DOHH2 (cell line): ENCODE measurements around the gene ACOT12.

Experiments
- H3F3A ChIP-seq: fragments of 200-600 bp; sonication (generic), shearing (Covaris generic); 2 replicates; pipeline ENCODE4 v1.6.0; 2016; ENCODE audit warnings: antibody characterized with exemption, mild to moderate bottlenecking; ENCODE audit not compliant: control insufficient read depth, insufficient read depth
- H3K27ac ChIP-seq: fragments of 200-600 bp; sonication (generic); 2 replicates; pipeline ENCODE4 v1.5.1; 2014; ENCODE audit warnings: low read depth, mild to moderate bottlenecking, low read length, moderate library complexity
- H3K27me3 ChIP-seq: fragments of 200-600 bp; sonication (generic); 2 replicates; pipeline ENCODE4 v1.6.1; 2014; ENCODE audit warnings: mild to moderate bottlenecking, low read length, mixed read lengths; ENCODE audit not compliant: control insufficient read depth
- H3K36me3 ChIP-seq: fragments of 200-600 bp; sonication (generic); 2 replicates; pipeline ENCODE4 v1.6.1; 2014; ENCODE audit warnings: mild to moderate bottlenecking, low read length, moderate library complexity, mixed read lengths; ENCODE audit not compliant: control insufficient read depth
- H3K4me1 ChIP-seq: fragments of 200-600 bp; sonication (generic); 2 replicates; pipeline ENCODE4 v1.6.1; 2014; ENCODE audit warnings: mild to moderate bottlenecking, low read length, mixed read lengths; ENCODE audit not compliant: control insufficient read depth
- H3K4me2 ChIP-seq: fragments of 200-600 bp; sonication (generic); 2 replicates; pipeline ENCODE4 v1.6.0; 2014; ENCODE audit warnings: mild to moderate bottlenecking, low read length, moderate library complexity
- H3K4me3 ChIP-seq: fragments of 200-600 bp; sonication (generic); 2 replicates; pipeline ENCODE4 v1.5.1; 2014; ENCODE audit warnings: mild to moderate bottlenecking, low read length, mixed read lengths
- H3K79me2 ChIP-seq: fragments of 200-600 bp; sonication (generic); 2 replicates; pipeline ENCODE4 v1.6.1; 2014; ENCODE audit warnings: mild to moderate bottlenecking, low read length, mixed read lengths; ENCODE audit not compliant: control insufficient read depth
- H3K9me2 ChIP-seq: fragments of 200-600 bp; sonication (generic); replicated peaks from 2 replicates; pipeline ENCODE4 v1.6.1; 2014; ENCODE audit warnings: mild to moderate bottlenecking, low read length, mixed read lengths; ENCODE audit not compliant: control insufficient read depth
- H3K9me3 ChIP-seq: fragments of 200-600 bp; sonication (generic); 2 replicates; pipeline ENCODE4 v1.6.1; 2014; ENCODE audit warnings: antibody characterized with exemption, low read length, mixed read lengths; ENCODE audit not compliant: control insufficient read depth, insufficient read depth
- H4K20me1 ChIP-seq: fragments of 200-600 bp; sonication (generic); 2 replicates; pipeline ENCODE4 v1.6.0; 2014; ENCODE audit warnings: low read depth, mild to moderate bottlenecking, antibody characterized with exemption, low read length, moderate library complexity; ENCODE audit not compliant: control insufficient read depth, insufficient read depth
- EZH2phosphoT487 ChIP-seq: fragments of 200-600 bp; sonication (generic); IDR thresholded peaks from 2 replicates; pipeline ENCODE4 v1.6.1; 2017; ENCODE audit warnings: borderline replicate concordance, mild to moderate bottlenecking, antibody characterized with exemption, low read length, moderate library complexity, mixed read lengths
- TF ChIP-seq, protein P1 (sequence below): fragments of 200-600 bp; sonication (generic); IDR thresholded peaks from one replicate; pipeline ENCODE4 v1.5.1; 2014; ENCODE audit warnings: antibody characterized with exemption, mild to moderate bottlenecking, low read depth, low read length; ENCODE audit not compliant: poor library complexity, severe bottlenecking

The ACOT12 gene

DNA sequence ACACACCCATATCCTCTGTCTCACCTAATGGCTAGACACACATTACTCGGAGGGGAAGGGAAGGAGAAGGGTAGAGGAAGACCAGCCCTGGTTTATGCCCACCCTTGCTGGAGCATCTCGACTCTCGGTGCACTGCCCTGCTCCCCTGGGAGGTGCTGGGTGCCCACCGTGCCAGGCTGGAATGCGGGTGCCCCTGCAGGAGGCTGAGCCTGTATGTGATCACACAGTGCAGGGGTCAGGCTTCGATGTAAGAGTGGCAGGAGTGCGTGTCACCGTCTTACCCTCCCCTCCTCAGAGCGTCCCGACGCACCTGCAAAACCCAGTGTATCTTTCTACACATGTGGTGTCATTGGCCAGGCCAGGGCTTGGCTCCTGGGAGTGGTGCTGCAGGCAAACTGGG, 7.3 kb upstream of the ACOT12 start:
- Histone ChIP-seq H3K4me1 (no peaks in the 10 kb centered on the region), H3K9me2 (no peaks in the 10 kb centered on the region), H3K27ac (no peak overlapping the region), H3K79me2 (no peaks in the 10 kb centered on the region), H3K4me2 (no peak overlapping the region), H3K4me3 (no peak overlapping the region), H3K9me3 (no peaks in the 10 kb centered on the region), H3K27me3 (peaks cover 4% of the 10 kb centered on the region; the same call in 1 of the 2 replicates), H3F3A (no peaks in the 10 kb centered on the region), H3K36me3 (no peaks in the 10 kb centered on the region), H4K20me1 (no peaks in the 10 kb centered on the region)
- TF ChIP-seq, protein P1, sequence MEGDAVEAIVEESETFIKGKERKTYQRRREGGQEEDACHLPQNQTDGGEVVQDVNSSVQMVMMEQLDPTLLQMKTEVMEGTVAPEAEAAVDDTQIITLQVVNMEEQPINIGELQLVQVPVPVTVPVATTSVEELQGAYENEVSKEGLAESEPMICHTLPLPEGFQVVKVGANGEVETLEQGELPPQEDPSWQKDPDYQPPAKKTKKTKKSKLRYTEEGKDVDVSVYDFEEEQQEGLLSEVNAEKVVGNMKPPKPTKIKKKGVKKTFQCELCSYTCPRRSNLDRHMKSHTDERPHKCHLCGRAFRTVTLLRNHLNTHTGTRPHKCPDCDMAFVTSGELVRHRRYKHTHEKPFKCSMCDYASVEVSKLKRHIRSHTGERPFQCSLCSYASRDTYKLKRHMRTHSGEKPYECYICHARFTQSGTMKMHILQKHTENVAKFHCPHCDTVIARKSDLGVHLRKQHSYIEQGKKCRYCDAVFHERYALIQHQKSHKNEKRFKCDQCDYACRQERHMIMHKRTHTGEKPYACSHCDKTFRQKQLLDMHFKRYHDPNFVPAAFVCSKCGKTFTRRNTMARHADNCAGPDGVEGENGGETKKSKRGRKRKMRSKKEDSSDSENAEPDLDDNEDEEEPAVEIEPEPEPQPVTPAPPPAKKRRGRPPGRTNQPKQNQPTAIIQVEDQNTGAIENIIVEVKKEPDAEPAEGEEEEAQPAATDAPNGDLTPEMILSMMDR: no peak
- TF ChIP-seq EZH2phosphoT487: no peak

DNA sequence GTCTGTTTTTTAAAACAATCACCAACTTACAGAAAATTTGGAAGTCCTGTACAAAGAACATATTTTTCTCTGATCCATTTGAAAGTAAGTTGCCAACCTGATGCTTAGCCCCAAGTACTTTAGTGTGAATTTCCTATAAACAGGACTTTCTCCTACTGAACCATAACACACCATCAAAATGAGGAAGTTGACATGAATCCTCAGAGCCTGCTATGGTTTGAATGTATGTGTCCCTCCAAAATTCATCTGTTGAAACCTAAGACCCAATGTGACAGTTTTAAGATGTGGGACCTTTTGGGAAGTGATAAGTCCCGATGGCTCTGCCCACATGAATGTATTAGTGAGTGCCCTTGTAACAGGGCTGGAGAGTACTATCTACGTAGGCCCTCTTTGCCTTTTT, 6.4 kb upstream of the ACOT12 start:
- TF ChIP-seq EZH2phosphoT487: no peak
- TF ChIP-seq, protein P1: no peak
- H3K36me3 ChIP-seq: no peaks in the 10 kb centered on the region
- no peaks in the 10 kb centered on the region for H3K79me2 ChIP-seq
- H3K4me2 ChIP-seq: no peak overlapping the region
- H4K20me1 ChIP-seq: no peaks in the 10 kb centered on the region
- H3K27me3 ChIP-seq: peaks cover 5% of the 10 kb centered on the region; the same call in 1 of the 2 replicates
- peaks cover under 1% of the 10 kb centered on the region for H3K9me3 ChIP-seq
- no peak overlapping the region for H3K27ac ChIP-seq
- no peaks in the 10 kb centered on the region for H3K9me2 ChIP-seq
- no peak overlapping the region for H3K4me3 ChIP-seq
- H3F3A ChIP-seq: no peaks in the 10 kb centered on the region
- H3K4me1 ChIP-seq: no peaks in the 10 kb centered on the region

DNA sequence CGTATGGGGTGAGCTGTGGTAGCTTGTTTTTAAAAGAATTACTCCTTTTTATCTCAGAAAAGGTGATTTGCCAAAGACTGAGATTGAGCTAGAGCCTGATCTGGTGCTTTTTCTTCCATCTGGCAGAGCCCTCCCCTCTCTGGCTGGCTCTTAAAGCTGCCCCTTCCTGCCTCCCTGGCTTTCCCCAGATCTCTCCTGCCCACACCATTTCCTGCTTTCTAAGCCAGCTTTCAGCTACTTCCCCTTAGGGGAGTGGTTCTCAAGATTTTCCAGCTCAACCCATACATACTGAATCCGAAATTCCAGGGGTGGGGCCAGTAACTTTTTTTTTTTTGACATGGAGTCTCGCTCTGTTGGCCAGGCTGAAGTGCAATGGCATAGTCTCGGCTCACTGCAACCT, 4.8 kb upstream of the ACOT12 start:
- Histone ChIP-seq H3F3A (no peaks in the 10 kb centered on the region), H3K36me3 (no peaks in the 10 kb centered on the region), H3K9me3 (peaks cover 4% of the 10 kb centered on the region), H3K4me2 (no peak overlapping the region), H3K9me2 (no peaks in the 10 kb centered on the region), H3K4me1 (no peaks in the 10 kb centered on the region), H4K20me1 (no peaks in the 10 kb centered on the region), H3K27ac (no peak overlapping the region), H3K79me2 (no peaks in the 10 kb centered on the region), H3K27me3 (peaks cover 12% of the 10 kb centered on the region; the same call in 1 of the 2 replicates), H3K4me3 (no peak overlapping the region)
- TF ChIP-seq, protein P1: no peak
- no peak for TF ChIP-seq EZH2phosphoT487
